HUES6 (cell line): Measurements from ENCODE around the gene XRCC5.

Source experiments
- H3K27ac ChIP-seq: 2 replicates; pipeline ENCODE4 v1.7.0; 2013; ENCODE audit warnings: low read depth, mild to moderate bottlenecking, low read length, inconsistent platforms
- H3K27me3 ChIP-seq: 2 replicates; pipeline ENCODE4 v1.6.1; 2013; ENCODE audit warnings: low read length; ENCODE audit not compliant: control insufficient read depth, insufficient read depth
- H3K36me3 ChIP-seq: 2 replicates; pipeline ENCODE4 v1.6.1; 2013; ENCODE audit warnings: low read length; ENCODE audit not compliant: control insufficient read depth, insufficient read depth
- H3K4me1 ChIP-seq: 2 replicates; pipeline ENCODE4 v1.6.1; 2013; ENCODE audit warnings: low read length; ENCODE audit not compliant: control insufficient read depth, insufficient read depth
- H3K4me3 ChIP-seq: 2 replicates; pipeline ENCODE4 v1.5.1; 2013; ENCODE audit warnings: low read depth, low read length
- H3K9ac ChIP-seq: one replicate; pipeline ENCODE4 v1.6.1; 2013; ENCODE audit warnings: mild to moderate bottlenecking, low read length
- H3K9me3 ChIP-seq: 2 replicates; pipeline ENCODE4 v1.6.1; 2013; ENCODE audit warnings: low read depth, low read length; ENCODE audit not compliant: control insufficient read depth, insufficient read depth

The XRCC5 gene

DNA sequence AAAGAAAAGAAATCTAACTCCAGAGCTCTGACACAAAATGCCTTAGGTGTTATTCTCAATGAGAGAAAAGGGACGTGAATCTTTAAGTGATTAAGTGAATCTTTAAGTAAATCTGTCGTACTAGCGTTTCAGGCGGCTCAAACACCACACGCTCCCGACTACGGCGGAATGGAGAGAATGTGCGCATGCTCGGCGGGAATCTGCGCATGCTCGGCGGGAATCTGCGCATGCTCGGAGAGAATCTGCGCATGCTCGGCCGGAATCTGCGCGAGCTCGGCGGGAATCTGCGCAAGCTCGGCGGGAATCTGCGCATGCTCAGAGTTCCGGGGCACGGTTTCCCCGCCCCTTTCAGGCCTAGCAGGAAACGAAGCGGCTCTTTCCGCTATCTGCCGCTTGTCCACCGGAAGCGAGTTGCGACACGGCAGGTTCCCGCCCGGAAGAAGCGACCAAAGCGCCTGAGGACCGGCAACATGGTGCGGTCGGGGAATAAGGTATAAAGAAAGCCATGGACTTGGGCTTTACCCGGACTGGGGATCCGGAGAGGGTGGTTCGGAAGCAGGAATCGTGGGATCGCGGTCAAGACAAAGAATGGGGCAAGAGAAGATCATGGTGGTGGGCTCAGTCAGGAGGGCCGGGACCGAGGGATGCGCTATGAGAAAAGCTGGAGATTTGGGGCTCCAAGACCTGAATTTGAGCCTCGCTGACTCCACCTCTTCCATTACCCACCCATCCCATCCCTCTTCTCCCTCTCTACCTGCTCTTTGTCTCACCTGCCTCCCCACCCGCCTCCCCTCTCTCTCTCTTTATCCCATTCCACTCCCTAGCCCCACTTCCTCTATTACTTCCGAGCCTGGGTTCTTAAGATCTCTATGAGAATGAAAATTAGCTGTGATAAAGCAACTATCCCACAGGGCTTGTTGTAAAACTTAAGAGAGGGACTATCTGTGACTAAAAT lies at the start of gene XRCC5:
XRCC5 (plus strand) TSS at position 382 of the 955 bp plus-strand sequence; CDS start at position 471, 89 bp downstream.
- Histone ChIP-seq H3K27ac (peak within 1 kb of the TSS; percentile 78), H3K36me3 (peaks cover 40% of the 10 kb centered on the region), H3K27me3 (no peaks in the 10 kb centered on the region), H3K4me1 (peaks cover 18% of the 10 kb centered on the region), H3K9me3 (no peaks in the 10 kb centered on the region), H3K9ac (peak within 1 kb of the TSS; percentile 100), H3K4me3 (peak within 1 kb of the TSS; percentile 97)

DNA sequence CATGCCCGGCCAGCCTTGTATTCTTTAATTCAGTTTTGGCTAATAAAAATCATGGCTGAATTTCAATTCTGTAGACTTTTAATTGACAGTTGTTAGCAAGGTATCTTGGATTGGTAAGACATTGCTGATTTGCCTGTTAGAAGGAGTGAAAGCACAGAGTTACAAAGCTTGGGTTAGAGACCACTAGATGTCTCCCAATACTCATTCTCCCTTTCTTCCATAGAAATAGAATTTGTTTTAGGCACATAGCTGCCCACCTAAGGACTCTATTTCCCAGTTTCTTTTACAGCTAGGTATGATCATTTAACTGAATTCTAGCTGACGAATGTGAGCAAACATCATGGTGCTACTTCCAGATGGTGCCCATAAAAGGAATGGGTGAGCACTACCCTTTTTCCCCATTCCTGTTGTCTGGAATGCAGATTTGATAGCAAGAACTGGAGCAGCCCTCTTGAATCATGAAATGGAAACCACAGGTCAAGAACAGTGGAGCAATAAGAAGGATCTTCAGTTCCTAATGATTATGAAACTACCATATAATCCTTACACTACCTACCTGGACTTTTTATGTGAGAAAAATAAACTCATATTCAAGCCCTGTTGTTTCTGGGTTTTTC lies 45.0 kb upstream of the XRCC5 start:
- no peaks in the 10 kb centered on the region for H3K27me3 ChIP-seq
- no peak overlapping the region for H3K4me3 ChIP-seq
- H3K4me1 ChIP-seq, result no peaks in the 10 kb centered on the region
- peaks cover 21% of the 10 kb centered on the region for H3K36me3 ChIP-seq
- no peaks in the 10 kb centered on the region for H3K9me3 ChIP-seq
- no peak overlapping the region for H3K9ac ChIP-seq
- no peak overlapping the region for H3K27ac ChIP-seq

DNA sequence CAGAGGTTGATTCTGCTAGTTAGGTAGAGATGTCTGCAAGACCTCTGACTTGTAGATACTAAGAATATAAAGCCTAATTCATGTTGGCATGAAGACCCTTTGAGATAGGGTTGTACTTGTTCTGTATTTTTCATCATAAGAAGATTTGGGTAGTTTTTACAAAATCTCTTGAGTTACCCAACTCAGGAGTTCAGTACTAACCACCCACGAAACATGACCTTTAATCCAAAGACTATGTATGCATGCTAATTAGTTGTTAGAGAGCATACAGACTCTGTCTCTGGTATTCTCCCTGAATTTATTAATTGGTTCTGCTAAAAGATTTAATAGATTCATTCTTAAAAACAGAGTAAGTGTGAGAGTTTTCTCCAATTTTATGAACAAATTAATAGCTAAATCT lies 44.5 kb upstream of the XRCC5 start:
- Histone ChIP-seq H3K36me3 (peaks cover 21% of the 10 kb centered on the region), H3K27ac (no peak overlapping the region), H3K9me3 (no peaks in the 10 kb centered on the region), H3K9ac (no peak overlapping the region), H3K4me1 (no peaks in the 10 kb centered on the region), H3K27me3 (no peaks in the 10 kb centered on the region), H3K4me3 (no peak overlapping the region)

DNA sequence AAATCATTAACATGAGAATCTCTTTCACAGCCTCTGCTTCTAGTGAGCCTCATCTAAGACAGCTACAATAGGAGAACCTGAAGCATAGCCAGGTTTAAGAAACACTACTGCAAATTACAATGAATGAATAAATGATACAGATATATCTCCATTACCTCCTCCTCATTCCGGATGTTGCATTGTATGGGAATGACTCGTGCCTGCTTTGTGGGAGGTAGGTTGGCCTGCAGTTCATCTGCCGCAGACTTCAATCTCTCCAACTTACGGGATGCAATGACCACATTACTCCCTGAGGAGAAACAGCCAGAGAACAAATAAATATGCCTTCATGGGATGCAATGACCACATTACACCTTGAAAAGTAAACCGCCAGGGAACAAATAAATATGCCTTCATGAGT lies 42.9 kb upstream of the XRCC5 start:
- H3K9ac ChIP-seq, result no peak overlapping the region
- H3K27me3 ChIP-seq, result no peaks in the 10 kb centered on the region
- peaks cover 16% of the 10 kb centered on the region for H3K36me3 ChIP-seq
- H3K27ac ChIP-seq, result no peak overlapping the region
- H3K9me3 ChIP-seq, result no peaks in the 10 kb centered on the region
- H3K4me1 ChIP-seq, result no peaks in the 10 kb centered on the region
- H3K4me3 ChIP-seq, result no peak overlapping the region

DNA sequence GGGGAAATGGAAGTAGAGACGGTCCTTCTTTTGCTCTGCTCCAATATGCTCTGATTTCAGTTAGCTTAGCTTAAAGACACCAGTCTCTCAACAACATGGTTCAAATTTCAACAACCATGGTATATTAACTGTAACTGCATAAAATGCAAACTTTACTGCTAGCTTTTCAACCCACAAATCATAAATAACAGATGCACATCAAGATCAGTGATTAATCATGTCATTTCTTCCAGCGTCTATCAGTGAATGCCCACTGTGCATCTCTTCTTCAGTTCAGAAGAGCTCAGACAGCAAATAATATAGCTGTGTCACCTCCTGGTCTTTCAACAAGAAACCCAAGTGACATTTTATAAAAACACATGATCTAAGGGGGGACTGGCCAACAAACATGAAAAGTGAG lies 40.1 kb upstream of the XRCC5 start:
- H3K9me3 ChIP-seq, result no peaks in the 10 kb centered on the region
- peaks cover 15% of the 10 kb centered on the region for H3K36me3 ChIP-seq
- no peak overlapping the region for H3K27ac ChIP-seq
- H3K4me3 ChIP-seq, result no peak overlapping the region
- no peaks in the 10 kb centered on the region for H3K27me3 ChIP-seq
- H3K4me1 ChIP-seq, result no peaks in the 10 kb centered on the region
- H3K9ac ChIP-seq, result no peak overlapping the region

DNA sequence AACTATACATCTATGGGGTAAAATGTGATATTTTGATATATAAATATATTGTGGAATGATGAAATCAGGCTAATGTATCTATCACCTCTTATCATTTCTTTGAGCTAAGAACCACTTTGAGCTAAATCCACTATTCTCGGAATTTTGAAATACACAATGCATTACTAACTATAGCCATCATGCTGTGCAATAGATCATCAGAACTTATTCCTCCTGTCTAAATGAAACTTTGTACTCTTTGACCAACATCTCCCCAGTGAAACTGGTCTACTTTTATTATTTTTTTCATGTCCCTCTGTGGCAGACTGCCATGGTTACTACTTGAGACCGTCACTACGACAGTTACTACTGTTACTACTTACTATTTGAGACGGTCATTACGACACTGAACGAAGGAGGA lies 39.0 kb upstream of the XRCC5 start:
- Histone ChIP-seq H3K27me3 (no peaks in the 10 kb centered on the region), H3K9ac (no peak overlapping the region), H3K27ac (no peak overlapping the region)

DNA sequence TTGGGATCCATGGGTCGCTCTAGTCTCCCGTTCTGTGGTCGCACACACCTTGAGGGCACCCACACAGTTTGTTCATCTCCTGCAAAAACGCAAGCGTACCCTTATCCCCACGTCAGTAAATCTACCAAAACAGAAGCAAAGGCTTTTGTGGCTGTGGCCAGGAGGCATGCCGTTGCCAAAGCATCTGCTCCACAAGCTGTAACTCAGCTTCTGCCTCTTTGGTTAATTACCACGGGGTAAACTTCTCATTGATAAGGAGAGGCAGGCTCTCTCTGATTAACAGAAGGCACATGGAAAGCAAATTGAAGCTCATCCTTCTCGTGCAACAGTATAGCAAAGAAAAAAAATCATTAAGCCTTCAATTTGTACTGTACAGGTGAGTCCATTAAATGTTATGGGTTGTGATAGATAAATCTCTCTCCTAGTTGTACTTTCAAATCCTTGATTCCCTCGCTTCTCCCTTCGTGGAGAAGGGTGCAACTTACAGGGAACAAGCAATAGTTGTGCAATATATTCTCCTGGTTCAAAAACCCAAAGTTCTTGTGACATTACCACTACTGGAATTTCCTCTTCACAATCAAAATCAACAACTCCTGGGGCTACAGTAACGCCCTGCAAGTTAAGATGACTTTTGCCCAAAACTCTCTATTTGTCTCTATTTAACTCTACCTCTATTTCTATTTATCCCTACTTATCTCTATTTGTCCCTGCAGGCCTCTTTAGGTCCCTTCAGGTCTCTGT lies 37.9 kb upstream of the XRCC5 start:
- no peaks in the 10 kb centered on the region for H3K36me3 ChIP-seq
- no peaks in the 10 kb centered on the region for H3K27me3 ChIP-seq
- no peak overlapping the region for H3K4me3 ChIP-seq
- no peaks in the 10 kb centered on the region for H3K9me3 ChIP-seq
- H3K27ac ChIP-seq, result no peak overlapping the region
- H3K9ac ChIP-seq, result no peak overlapping the region
- no peaks in the 10 kb centered on the region for H3K4me1 ChIP-seq

More for the DNA sequence above, 39.0 kb upstream of the XRCC5 start:
- Histone ChIP-seq H3K4me3 (no peak overlapping the region), H3K36me3 (peaks cover 4% of the 10 kb centered on the region; the same call in 1 of the 2 replicates), H3K4me1 (no peaks in the 10 kb centered on the region), H3K9me3 (no peaks in the 10 kb centered on the region)

DNA sequence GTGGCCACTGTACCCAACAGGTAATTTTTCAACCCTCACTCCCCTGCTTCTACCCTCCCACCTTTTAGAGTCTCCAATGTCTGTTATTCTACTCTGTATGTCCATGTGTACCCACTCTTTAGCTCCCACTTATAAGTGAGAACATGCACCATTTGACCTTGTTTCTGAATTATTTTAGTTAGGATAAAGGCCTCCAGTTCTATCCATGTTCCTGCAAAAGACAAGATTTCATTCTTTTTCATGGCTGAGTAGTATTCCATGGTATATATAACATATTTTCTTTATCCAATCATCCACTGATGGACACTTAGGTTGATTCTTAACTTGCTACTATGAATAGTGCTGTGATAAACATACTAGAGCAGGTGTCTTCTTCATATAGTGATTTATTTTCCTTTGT lies 36.7 kb upstream of the XRCC5 start:
- Histone ChIP-seq H3K27ac (no peak overlapping the region), H3K27me3 (no peaks in the 10 kb centered on the region)

DNA sequence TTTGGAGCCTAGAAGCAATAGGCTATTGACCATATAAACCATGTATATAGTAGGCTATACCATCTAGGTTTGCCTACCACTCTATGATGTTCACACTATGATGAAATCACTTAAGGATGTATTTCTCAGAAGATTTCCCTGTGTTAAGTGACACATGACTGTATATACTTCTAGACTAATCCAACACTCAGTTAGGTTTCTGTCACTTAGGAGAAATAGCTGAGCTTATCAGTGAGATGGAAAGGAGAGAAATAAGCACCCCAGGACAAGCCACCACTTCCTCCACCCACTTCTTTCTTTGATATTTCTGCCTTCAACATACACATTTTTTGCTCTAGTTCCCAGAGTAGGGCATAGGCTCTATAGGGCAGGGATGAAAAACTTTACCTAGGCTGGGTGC lies 35.4 kb upstream of the XRCC5 start:
- no peak overlapping the region for H3K9ac ChIP-seq
- no peak overlapping the region for H3K4me3 ChIP-seq
- H3K27ac ChIP-seq, result no peak overlapping the region
- no peaks in the 10 kb centered on the region for H3K27me3 ChIP-seq
- H3K9me3 ChIP-seq, result no peaks in the 10 kb centered on the region
- no peaks in the 10 kb centered on the region for H3K36me3 ChIP-seq
- H3K4me1 ChIP-seq, result no peaks in the 10 kb centered on the region

More for the DNA sequence above, 36.7 kb upstream of the XRCC5 start:
- H3K4me3 ChIP-seq, result no peak overlapping the region
- H3K4me1 ChIP-seq, result no peaks in the 10 kb centered on the region
- no peak overlapping the region for H3K9ac ChIP-seq
- H3K36me3 ChIP-seq, result no peaks in the 10 kb centered on the region
- no peaks in the 10 kb centered on the region for H3K9me3 ChIP-seq

DNA sequence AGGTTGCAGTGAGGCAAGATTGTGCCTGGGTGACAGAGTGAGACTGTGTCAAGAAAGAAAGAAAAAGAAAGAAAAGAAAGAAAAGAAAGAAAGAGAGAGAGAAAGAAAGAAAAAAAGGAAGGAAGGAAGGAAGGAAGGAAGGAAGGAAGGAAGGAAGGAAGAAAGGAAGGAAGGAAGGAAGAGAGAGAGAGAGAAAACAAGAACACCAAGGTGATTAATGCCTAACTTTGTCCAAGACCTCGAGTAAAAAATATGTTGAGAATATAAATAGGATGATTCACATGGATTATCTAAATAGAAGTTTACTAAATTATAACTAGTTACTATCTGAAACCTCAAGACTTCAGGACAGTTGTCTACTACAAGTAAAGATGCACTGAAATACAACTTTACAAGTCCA lies 34.8 kb upstream of the XRCC5 start:
- H3K27me3 ChIP-seq, result no peaks in the 10 kb centered on the region
- no peaks in the 10 kb centered on the region for H3K9me3 ChIP-seq
- no peaks in the 10 kb centered on the region for H3K36me3 ChIP-seq
- H3K4me1 ChIP-seq, result no peaks in the 10 kb centered on the region
- H3K27ac ChIP-seq, result no peak overlapping the region
- H3K9ac ChIP-seq, result no peak overlapping the region
- H3K4me3 ChIP-seq, result no peak overlapping the region

DNA sequence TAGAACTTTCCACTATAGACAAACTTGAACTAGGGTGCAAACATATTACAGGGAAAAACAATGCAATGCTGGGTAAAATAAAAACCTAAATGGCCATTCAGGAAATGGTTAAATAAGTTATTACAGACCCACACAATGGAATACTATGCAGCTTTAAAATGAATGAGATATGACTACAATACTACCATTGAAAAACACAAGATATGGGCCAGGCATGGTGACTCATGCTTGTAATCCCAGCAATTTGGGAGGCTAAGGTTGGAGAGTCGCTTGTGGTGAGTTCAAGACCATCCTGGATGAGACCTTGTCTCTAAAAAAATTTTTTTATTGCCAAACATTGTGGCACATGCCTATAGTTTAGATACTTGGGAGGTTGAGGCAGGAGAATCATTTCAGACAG lies 34.4 kb upstream of the XRCC5 start:
- no peak overlapping the region for H3K27ac ChIP-seq
- H3K36me3 ChIP-seq, result no peaks in the 10 kb centered on the region
- H3K4me1 ChIP-seq, result no peaks in the 10 kb centered on the region
- no peak overlapping the region for H3K4me3 ChIP-seq
- H3K27me3 ChIP-seq, result no peaks in the 10 kb centered on the region
- no peak overlapping the region for H3K9ac ChIP-seq
- no peaks in the 10 kb centered on the region for H3K9me3 ChIP-seq
